K562 (cell line): ENCODE results near the gene SULT1A3. TPM values are rescaled to one million over a fixed set of nuclear protein-coding genes. Genes with fewer than 3 reads are reported as not detected.

Experiments used
- ATAC-seq: fragments of 200-7000 bp; cut with Tn5 transposase; 3 replicates; pipeline ENCODE4 v1.9.1; 2020; ENCODE audit warnings: moderate library complexity
- BruUV-seq: library from RNA; stranded (reverse); fragments of 400-500 nt; replicated peaks from 2 replicates; lab custom pipeline; 2021; lab: Mats Ljungman, UMichigan
- CTCF ChIA-PET: fragments of 300-600 bp; formaldehyde crosslinking; extraction: SDS; loops from one replicate; lab custom pipeline; 2021; ENCODE audit warnings: low intra/inter-chr PET ratio; lab: Yijun Ruan, JAX
- POLR2A ChIA-PET: fragments of 300-600, 350-650 bp; sonication (Branson Sonifier 250); formaldehyde crosslinking; extraction: SDS; loops from one replicate; lab custom pipeline; 2021; ENCODE audit warnings: antibody characterized with exemption, inconsistent platforms; lab: Yijun Ruan, JAX
- DNase-seq, 4 experiments: peaks; one replicate each; pipeline versions ENCODE4 v3.0.0 to v3.0.0-alpha.2; 2011 to 2018; ENCODE audit warnings: low spot score in 3 of 4, mixed read lengths in 3 of 4; ENCODE audit errors: extremely low read depth in 1 of 4
- FAIRE-seq: peaks from 2 replicates; lab custom pipeline; 2011; peaks lifted over from hg19 to GRCh38; lab: Jason Lieb, UNC
- H2AFZ ChIP-seq: 2 replicates; pipeline ENCODE4 v1.6.0; 2011; ENCODE audit warnings: low read depth, low read length, control low read depth, inconsistent platforms
- H3K27ac ChIP-seq: fragments of 200-600 bp; 3 replicates; pipeline ENCODE4 v1.8.0; 2011; ENCODE audit warnings: low read depth, mild to moderate bottlenecking, control low read depth, inconsistent platforms, low read length, moderate library complexity, mixed read lengths; ENCODE audit errors: extremely low read depth
- H3K27me3 ChIP-seq, 2 experiments: fragments of 300-600 bp in 1 of 2; 2 replicates in 1 of 2; 3 replicates in 1 of 2; pipeline versions ENCODE4 v1.6.0 to v1.8.0; 2011; ENCODE audit warnings: inconsistent platforms in 2 of 2, low read length in 2 of 2, mild to moderate bottlenecking in 1 of 2, mixed read lengths in 1 of 2, moderate library complexity in 1 of 2; ENCODE audit not compliant: control insufficient read depth in 2 of 2, insufficient read depth in 2 of 2
- H3K36me3 ChIP-seq: fragments of 300-600 bp; 3 replicates; pipeline ENCODE4 v1.8.0; 2011; ENCODE audit warnings: mild to moderate bottlenecking, low read length, inconsistent platforms; ENCODE audit not compliant: control insufficient read depth, insufficient read depth
- H3K4me1 ChIP-seq, 2 experiments: fragments of 200-600 bp in 1 of 2; replicated peaks in 1 of 2; 2 replicates in 1 of 2; 3 replicates in 1 of 2; pipeline versions ENCODE4 v1.5.1 to v1.8.0; 2011; ENCODE audit warnings: inconsistent platforms in 2 of 2, low read length in 2 of 2, mild to moderate bottlenecking in 1 of 2, mixed read lengths in 1 of 2, moderate library complexity in 1 of 2; ENCODE audit not compliant: control insufficient read depth in 2 of 2, insufficient read depth in 2 of 2
- H3K4me2 ChIP-seq: 2 replicates; pipeline ENCODE4 v1.6.1; 2011; ENCODE audit warnings: low read length, control low read depth, inconsistent platforms, mixed read lengths; ENCODE audit not compliant: insufficient read depth
- H3K4me3 ChIP-seq: fragments of 200-600 bp; sonication (generic), shearing (Covaris generic); 2 replicates; pipeline ENCODE4 v1.5.1; 2016; ENCODE audit warnings: control low read depth, inconsistent platforms
- H3K79me2 ChIP-seq: fragments of 200-600 bp; 3 replicates; pipeline ENCODE4 v1.8.0; 2011; ENCODE audit warnings: low read length, inconsistent platforms; ENCODE audit not compliant: control insufficient read depth, insufficient read depth
- H3K9ac ChIP-seq, 2 experiments: 2 replicates each; pipeline versions ENCODE4 v1.6.0 to v1.6.1; 2011; ENCODE audit warnings: low read depth in 2 of 2, low read length in 2 of 2, control low read depth in 1 of 2, inconsistent platforms in 1 of 2, mild to moderate bottlenecking in 1 of 2, mixed read lengths in 1 of 2; ENCODE audit not compliant: insufficient read depth in 1 of 2
- H3K9me1 ChIP-seq: one replicate; pipeline ENCODE4 v1.6.0; 2011; ENCODE audit warnings: inconsistent platforms, mild to moderate bottlenecking, low read length, moderate library complexity; ENCODE audit not compliant: control insufficient read depth, insufficient read depth
- H3K9me3 ChIP-seq: replicated peaks from 2 replicates; pipeline ENCODE4 v1.5.1; 2011; ENCODE audit warnings: low read depth, low read length, inconsistent platforms; ENCODE audit not compliant: control insufficient read depth, insufficient read depth
- H4K20me1 ChIP-seq: replicated peaks from 2 replicates; pipeline ENCODE4 v1.6.1; 2011; ENCODE audit warnings: low read length, inconsistent platforms, mixed read lengths; ENCODE audit not compliant: control insufficient read depth, insufficient read depth
- FOXA1 ChIP-seq: fragments of 450-650 bp; IDR thresholded peaks from 2 replicates; pipeline ENCODE4 v1.6.1; 2016; ENCODE audit warnings: mild to moderate bottlenecking, borderline replicate concordance
- FOXP1 ChIP-seq: sonication (generic); formaldehyde crosslinking; IDR thresholded peaks from 2 replicates; pipeline ENCODE4 v1.8.0; 2022; ENCODE audit warnings: mild to moderate bottlenecking, missing genetic modification reagents
- GTF2E2 ChIP-seq: fragments of 200-800 bp; sonication (Bioruptor generic); IDR thresholded peaks from 2 replicates; pipeline ENCODE4 v1.6.1; 2016; ENCODE audit warnings: missing genetic modification characterization, missing compliant biosample characterization
- RBFOX2 ChIP-seq: fragments of 200-400 bp; formaldehyde crosslinking; IDR thresholded peaks from 2 replicates; pipeline ENCODE4 v1.6.1; 2017; ENCODE audit warnings: low read depth, mild to moderate bottlenecking, low read length, moderate library complexity
- RFX1 ChIP-seq: fragments of 450-650 bp; IDR thresholded peaks from 2 replicates; pipeline ENCODE4 v1.6.1; 2016; ENCODE audit warnings: mild to moderate bottlenecking, moderate library complexity
- SLC30A9 ChIP-seq: fragments of 250-450 bp; sonication (Bioruptor Pico); IDR thresholded peaks from 2 replicates; pipeline ENCODE4 v1.8.0; 2022; ENCODE audit warnings: mild to moderate bottlenecking, moderate library complexity
- STAT5B ChIP-seq: fragments of 250-450 bp; sonication (Bioruptor Pico); IDR thresholded peaks from 2 replicates; pipeline ENCODE4 v1.8.0; 2021; ENCODE audit warnings: mild to moderate bottlenecking, inconsistent platforms
- TBP ChIP-seq: optimal IDR thresholded peaks from 2 replicates; pipeline ENCODE3; 2011; ENCODE audit warnings: low read depth, low read length, improper control_type of control experiment
- ZNF143 ChIP-seq: sonication (generic); formaldehyde crosslinking; IDR thresholded peaks from 2 replicates; pipeline ENCODE4 v1.9.0; 2022; ENCODE audit warnings: mild to moderate bottlenecking, missing genetic modification reagents
- ZNF507 ChIP-seq: conservative IDR thresholded peaks from 2 replicates; pipeline ENCODE4 v1.6.1; 2017; ENCODE audit warnings: missing genetic modification characterization, missing compliant biosample characterization
- WGBS: fragments of 100-300 bp; shearing (Covaris generic); methylation state at CpG from one replicate; pipeline ENCODE4 v1.1.6; 2016; ENCODE audit warnings: low coverage, mixed read lengths; ENCODE audit not compliant: insufficient coverage; ENCODE audit errors: missing lambda C conversion rate; 5-methylcytosine and 5-hydroxymethylcytosine counted together
- in situ Hi-C: fragments of 300-500 bp; cut with MboI; formaldehyde crosslinking; loops from 4 replicates; pipeline ENCODE4 v1.15.0; 2018; ENCODE audit warnings: inconsistent platforms, mixed read lengths
- intact Hi-C: fragments of 100-400 bp; cut with micrococcal nuclease; formaldehyde crosslinking; loops from 2 replicates; pipeline ENCODE4 v1.14.2; 2022
- polyA plus RNA-seq, 8 experiments: library from polyadenylated mRNA; depleted of rRNA in 4 of 8; stranded (reverse) in 5 of 8; unstranded in 3 of 8; fragments of >200 nt; fragmentation: Nextera tagmentation in 2 of 8; fragmentation: Illumina TruSeq in 1 of 8; extraction: Ambion mirVana in 2 of 8; extraction: Trizol in 1 of 8; gene quantifications; 2 replicates each; pipeline versions ENCODE4 v1.2.1 to v1.2.3, GENCODE V29; 2011 to 2014; ENCODE audit warnings: inconsistent platforms in 1 of 8, missing spikeins in 1 of 8
- total RNA-seq, 7 experiments: library from RNA; depleted of rRNA in 6 of 7; stranded (reverse); fragments of >200 nt in 6 of 7; fragmentation: Illumina TruSeq in 2 of 7; extraction: Trizol in 2 of 7; gene quantifications; 2 replicates each; pipeline versions ENCODE4 v1.2.1 to v1.2.3, GENCODE V29; 2011 to 2021; ENCODE audit warnings: low replicate concordance in 1 of 7
- TF ChIP-seq, protein P1 (sequence below): fragments of 150-350 bp; IDR thresholded peaks from 2 replicates; pipeline ENCODE4 v1.6.1; 2014; ENCODE audit warnings: low read depth, mild to moderate bottlenecking, low read length, borderline replicate concordance
- TF ChIP-seq, protein P2 (sequence below): sonication (generic); formaldehyde crosslinking; IDR thresholded peaks from 2 replicates; pipeline ENCODE4 v1.8.0; 2022; ENCODE audit warnings: mild to moderate bottlenecking, missing genetic modification reagents, borderline replicate concordance
- TF ChIP-seq, protein P3 (sequence below): sonication (generic); formaldehyde crosslinking; IDR thresholded peaks from 2 replicates; pipeline ENCODE4 v1.8.0; 2022; ENCODE audit warnings: mild to moderate bottlenecking, low read depth, missing genetic modification reagents

SULT1A3 gene
- total and polyA plus RNA-seq, 9 of the 15 experiments (the other 6 are each of a cell fraction or from before 2014, with no cell fraction given): 2.4 to 18.0 (median 7.3) TPM

DNA sequence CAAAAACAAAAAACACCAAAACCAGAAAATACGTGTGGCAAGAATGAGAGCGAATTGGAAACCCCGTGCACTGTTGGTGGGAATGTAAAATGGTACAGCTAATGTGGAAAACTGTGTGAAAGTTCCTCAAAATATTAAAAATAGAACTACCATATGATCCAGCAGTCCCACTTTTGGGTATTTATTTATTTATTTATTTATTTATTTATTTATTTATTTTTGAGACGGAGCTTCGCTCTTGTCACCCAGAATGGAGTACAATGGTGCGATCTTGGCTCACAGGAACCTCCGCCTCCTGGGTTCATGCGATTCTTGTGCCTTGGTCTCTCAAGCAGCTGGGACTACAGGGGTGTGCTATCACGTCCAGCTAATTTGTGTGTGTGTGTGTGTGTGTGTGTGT lies 46.5 kb upstream of the SULT1A3 start (continued):
- TF ChIP-seq, protein P1, sequence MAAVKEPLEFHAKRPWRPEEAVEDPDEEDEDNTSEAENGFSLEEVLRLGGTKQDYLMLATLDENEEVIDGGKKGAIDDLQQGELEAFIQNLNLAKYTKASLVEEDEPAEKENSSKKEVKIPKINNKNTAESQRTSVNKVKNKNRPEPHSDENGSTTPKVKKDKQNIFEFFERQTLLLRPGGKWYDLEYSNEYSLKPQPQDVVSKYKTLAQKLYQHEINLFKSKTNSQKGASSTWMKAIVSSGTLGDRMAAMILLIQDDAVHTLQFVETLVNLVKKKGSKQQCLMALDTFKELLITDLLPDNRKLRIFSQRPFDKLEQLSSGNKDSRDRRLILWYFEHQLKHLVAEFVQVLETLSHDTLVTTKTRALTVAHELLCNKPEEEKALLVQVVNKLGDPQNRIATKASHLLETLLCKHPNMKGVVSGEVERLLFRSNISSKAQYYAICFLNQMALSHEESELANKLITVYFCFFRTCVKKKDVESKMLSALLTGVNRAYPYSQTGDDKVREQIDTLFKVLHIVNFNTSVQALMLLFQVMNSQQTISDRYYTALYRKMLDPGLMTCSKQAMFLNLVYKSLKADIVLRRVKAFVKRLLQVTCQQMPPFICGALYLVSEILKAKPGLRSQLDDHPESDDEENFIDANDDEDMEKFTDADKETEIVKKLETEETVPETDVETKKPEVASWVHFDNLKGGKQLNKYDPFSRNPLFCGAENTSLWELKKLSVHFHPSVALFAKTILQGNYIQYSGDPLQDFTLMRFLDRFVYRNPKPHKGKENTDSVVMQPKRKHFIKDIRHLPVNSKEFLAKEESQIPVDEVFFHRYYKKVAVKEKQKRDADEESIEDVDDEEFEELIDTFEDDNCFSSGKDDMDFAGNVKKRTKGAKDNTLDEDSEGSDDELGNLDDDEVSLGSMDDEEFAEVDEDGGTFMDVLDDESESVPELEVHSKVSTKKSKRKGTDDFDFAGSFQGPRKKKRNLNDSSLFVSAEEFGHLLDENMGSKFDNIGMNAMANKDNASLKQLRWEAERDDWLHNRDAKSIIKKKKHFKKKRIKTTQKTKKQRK: no peak
- TF ChIP-seq RFX1: no peak

DNA sequence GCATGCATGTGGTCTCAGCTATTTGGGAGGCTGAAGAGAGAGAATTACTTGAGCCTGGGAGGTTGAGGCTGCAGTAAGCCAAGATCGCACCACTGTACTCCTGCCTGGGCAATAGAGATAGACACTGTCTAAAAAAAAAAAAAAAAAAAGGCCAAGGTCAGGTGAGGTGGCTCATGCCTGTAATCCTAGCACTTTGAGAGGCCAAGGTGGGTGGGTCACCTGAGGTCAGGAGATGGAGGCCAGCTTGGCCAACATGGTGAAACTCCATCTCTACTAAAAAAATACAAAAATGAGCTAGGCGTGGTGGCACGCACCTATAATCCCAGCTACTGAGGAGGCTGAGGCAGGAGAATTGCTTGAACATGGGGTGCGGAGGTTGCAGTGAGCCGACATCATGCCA lies 43.9 kb upstream of the SULT1A3 start:
- H3K4me3 ChIP-seq: no peak overlapping the region
- H3K27ac ChIP-seq: no peak overlapping the region
- BruUV-seq: no TSS peak
- ChIA-PET POLR2A (no interaction called here), CTCF (no interaction called here)
- no peaks in the 10 kb centered on the region for H3K36me3 ChIP-seq
- no peaks in the 10 kb centered on the region for H3K9me3 ChIP-seq
- H2AFZ ChIP-seq: no peak overlapping the region
- FAIRE-seq (no peak), ATAC-seq (no peak), DNase-seq (no peak)
- H3K9ac ChIP-seq: no peak overlapping the region
- no peak overlapping the region for H3K4me2 ChIP-seq
- H3K27me3 ChIP-seq: no peaks in the 10 kb centered on the region
- in situ Hi-C loops: no loop called here
- H3K79me2 ChIP-seq: no peaks in the 10 kb centered on the region
- H4K20me1 ChIP-seq: no peaks in the 10 kb centered on the region
- peaks cover 0 to 6% of the 10 kb centered on the region in 2 experiments; a peak in 2 of 5 replicates for H3K4me1 ChIP-seq
- WGBS: 73% methylated on average over 5 of the region's 5 CpGs
- no peaks in the 10 kb centered on the region for H3K9me1 ChIP-seq
- intact Hi-C loops: no loop called here
- TF ChIP-seq SLC30A9 (CRISPR knock-in tag) (no peak), STAT5B (CRISPR knock-in tag) (no peak), ZNF143 (CRISPR knock-in tag) (no peak), FOXA1 (no peak), ZNF507 (tag) (no peak), FOXP1 (no peak), RBFOX2 (no peak), TBP (no peak), GTF2E2 (tag) (no peak)
- TF ChIP-seq, protein P2, sequence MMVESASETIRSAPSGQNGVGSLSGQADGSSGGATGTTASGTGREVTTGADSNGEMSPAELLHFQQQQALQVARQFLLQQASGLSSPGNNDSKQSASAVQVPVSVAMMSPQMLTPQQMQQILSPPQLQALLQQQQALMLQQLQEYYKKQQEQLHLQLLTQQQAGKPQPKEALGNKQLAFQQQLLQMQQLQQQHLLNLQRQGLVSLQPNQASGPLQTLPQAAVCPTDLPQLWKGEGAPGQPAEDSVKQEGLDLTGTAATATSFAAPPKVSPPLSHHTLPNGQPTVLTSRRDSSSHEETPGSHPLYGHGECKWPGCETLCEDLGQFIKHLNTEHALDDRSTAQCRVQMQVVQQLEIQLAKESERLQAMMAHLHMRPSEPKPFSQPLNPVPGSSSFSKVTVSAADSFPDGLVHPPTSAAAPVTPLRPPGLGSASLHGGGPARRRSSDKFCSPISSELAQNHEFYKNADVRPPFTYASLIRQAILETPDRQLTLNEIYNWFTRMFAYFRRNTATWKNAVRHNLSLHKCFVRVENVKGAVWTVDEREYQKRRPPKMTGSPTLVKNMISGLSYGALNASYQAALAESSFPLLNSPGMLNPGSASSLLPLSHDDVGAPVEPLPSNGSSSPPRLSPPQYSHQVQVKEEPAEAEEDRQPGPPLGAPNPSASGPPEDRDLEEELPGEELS (CRISPR knock-in tag): no peak
- TF ChIP-seq, protein P3, sequence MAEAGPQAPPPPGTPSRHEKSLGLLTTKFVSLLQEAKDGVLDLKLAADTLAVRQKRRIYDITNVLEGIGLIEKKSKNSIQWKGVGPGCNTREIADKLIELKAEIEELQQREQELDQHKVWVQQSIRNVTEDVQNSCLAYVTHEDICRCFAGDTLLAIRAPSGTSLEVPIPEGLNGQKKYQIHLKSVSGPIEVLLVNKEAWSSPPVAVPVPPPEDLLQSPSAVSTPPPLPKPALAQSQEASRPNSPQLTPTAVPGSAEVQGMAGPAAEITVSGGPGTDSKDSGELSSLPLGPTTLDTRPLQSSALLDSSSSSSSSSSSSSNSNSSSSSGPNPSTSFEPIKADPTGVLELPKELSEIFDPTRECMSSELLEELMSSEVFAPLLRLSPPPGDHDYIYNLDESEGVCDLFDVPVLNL (CRISPR knock-in tag): no peak
